Central memory CD8-positive, alpha-beta T cell (primary cell): Measurements from ENCODE around the gene BCL2L14.
"Not testable (repeated sequence)": the region's sequence is repeated elsewhere in the genome, so short reads cannot be mapped to it uniquely, and the experiment has no call there.

Experiments used
- ATAC-seq: fragments of 150-1000 bp; cut with Tn5 transposase; replicated peaks from 2 replicates; pipeline ENCODE4 v1.10.0; 2022; ENCODE audit warnings: mild to moderate bottlenecking, moderate FRiP score, moderate number of reproducible peaks; ENCODE audit not compliant: poor library complexity, severe bottlenecking; ENCODE audit errors: extremely low read depth
- DNase-seq, 2 donors: peaks; one replicate each; pipeline ENCODE4 v3.0.0; 2021; ENCODE audit warnings: low spot score in 2 of 2
- H3K27ac Mint-ChIP-seq: one replicate; pipeline ENCODE4 v1.8.0; 2022; ENCODE audit warnings: low read depth, mild to moderate bottlenecking, moderate library complexity, mixed read lengths
- H3K27me3 Mint-ChIP-seq: one replicate; pipeline ENCODE4 v1.8.0; 2022; ENCODE audit warnings: mixed read lengths
- H3K36me3 Mint-ChIP-seq: one replicate; pipeline ENCODE4 v1.8.0; 2022; ENCODE audit warnings: mild to moderate bottlenecking, moderate library complexity, mixed read lengths; ENCODE audit not compliant: insufficient read depth
- H3K4me1 Mint-ChIP-seq: one replicate; pipeline ENCODE4 v1.8.0; 2022; ENCODE audit warnings: mixed read lengths
- H3K4me3 Mint-ChIP-seq: one replicate; pipeline ENCODE4 v1.8.0; 2022; ENCODE audit warnings: mild to moderate bottlenecking, moderate library complexity, mixed read lengths
- H3K9me3 Mint-ChIP-seq: one replicate; pipeline ENCODE4 v1.8.0; 2022; ENCODE audit warnings: mixed read lengths

BCL2L14 gene

DNA sequence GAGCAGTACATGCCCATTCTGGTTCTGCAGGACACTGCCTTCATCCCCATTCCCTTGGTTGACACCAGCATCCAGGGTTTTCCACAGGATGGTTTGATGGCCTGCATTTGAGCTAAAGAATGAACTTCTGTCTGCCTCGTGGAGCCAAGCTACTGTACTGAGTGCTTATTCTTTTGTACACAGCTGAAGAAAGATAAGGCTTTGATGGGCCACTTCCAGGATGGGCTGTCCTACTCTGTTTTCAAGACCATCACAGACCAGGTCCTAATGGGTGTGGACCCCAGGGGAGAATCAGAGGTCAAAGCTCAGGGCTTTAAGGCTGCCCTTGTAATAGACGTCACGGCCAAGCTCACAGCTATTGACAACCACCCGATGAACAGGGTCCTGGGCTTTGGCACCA, 23.7 kb downstream of the BCL2L14 start:
- peaks cover 60% of the 10 kb centered on the region for H3K27me3 Mint-ChIP-seq

DNA sequence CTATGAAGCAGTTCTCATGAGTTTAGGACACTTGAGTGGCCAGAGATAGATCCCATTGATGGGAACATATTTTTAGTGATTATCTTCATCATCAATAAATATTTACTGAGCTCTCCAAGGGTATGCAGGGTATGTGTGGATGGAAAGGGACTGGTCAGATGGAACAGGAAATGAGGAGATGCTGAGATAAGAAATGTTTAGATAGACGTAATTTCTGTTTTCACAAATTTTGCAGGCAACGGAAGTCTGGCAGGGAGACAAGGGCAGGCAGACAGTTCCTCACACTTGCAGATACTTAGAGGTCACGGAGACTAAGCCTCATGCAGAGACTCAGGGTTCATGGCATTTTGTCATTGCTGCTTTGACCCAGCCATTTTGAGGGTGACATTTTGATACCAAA, 24.3 kb downstream of the BCL2L14 start:
- Mint-ChIP-seq H3K4me1 (no peaks in the 10 kb centered on the region), H3K9me3 (no peaks in the 10 kb centered on the region), H3K4me3 (no peak overlapping the region), H3K36me3 (no peaks in the 10 kb centered on the region), H3K27me3 (peaks cover 55% of the 10 kb centered on the region), H3K27ac (no peak overlapping the region)
- no peak for DNase-seq
- no peak for ATAC-seq

More for the DNA sequence above, 23.7 kb downstream of the BCL2L14 start:
- ATAC-seq (no peak), DNase-seq (no peak)
- Mint-ChIP-seq H3K9me3 (no peaks in the 10 kb centered on the region), H3K27ac (no peak overlapping the region), H3K4me1 (no peaks in the 10 kb centered on the region), H3K4me3 (no peak overlapping the region), H3K36me3 (no peaks in the 10 kb centered on the region)

DNA sequence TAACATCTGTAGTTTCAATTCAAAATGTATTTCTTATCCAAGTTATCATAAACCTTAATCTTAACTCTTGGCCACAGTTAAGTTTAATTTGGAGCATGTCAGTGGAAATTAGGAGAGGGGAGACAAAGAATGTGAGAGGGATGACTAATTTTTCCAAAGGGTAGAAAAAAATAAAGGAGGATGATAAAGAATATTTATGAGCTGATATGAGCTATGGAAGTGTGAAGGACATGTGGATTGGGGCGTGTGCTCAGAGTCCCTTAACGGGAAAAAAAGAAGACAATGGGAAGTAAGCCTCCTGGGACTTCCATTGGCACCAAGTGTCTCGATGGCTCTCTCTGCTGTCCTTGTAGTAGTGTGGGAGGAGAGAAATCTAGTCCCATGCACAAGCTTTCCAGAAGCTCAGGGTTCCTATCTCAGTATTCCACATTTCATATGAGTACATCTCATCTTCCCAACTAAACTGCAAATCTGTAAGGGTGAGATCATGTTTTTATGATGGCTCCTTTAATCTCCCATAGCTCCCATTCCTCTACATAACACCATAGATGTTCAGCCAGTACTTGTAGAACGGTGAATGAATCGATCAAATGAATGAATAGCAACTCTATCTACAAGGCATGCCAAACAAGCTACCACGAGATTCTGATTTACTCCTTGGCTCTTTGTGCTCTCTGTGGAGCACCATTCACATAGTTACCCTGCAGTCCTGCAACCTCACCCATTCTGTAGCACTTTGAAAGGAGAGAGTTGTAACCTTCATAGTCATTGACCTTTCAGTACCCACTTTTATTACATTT, 27.4 kb downstream of the BCL2L14 start:
- DNase-seq (no peak), ATAC-seq (no peak)
- Mint-ChIP-seq H3K4me3 (no peak overlapping the region), H3K4me1 (no peaks in the 10 kb centered on the region), H3K27ac (no peak overlapping the region), H3K9me3 (no peaks in the 10 kb centered on the region), H3K36me3 (peaks cover 1% of the 10 kb centered on the region), H3K27me3 (peaks cover 63% of the 10 kb centered on the region)

DNA sequence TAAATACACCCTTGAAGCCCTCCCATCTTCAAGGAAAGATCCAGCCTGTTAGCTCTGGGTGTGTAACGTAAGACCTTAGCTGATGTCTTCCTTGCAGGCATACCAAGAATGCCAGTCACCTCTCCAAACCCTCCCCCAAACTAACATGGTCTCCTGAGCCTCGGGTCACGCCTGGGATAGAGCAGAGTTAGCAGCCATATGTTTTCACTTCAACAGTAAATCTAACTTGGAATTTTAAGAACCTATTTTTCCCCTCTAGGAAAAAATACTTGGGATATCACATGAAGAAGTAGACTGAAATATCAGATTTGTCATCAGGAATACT, 27.9 kb downstream of the BCL2L14 start:
- no peak overlapping the region for H3K27ac Mint-ChIP-seq
- H3K36me3 Mint-ChIP-seq: peaks cover 1% of the 10 kb centered on the region
- no peak for DNase-seq

DNA sequence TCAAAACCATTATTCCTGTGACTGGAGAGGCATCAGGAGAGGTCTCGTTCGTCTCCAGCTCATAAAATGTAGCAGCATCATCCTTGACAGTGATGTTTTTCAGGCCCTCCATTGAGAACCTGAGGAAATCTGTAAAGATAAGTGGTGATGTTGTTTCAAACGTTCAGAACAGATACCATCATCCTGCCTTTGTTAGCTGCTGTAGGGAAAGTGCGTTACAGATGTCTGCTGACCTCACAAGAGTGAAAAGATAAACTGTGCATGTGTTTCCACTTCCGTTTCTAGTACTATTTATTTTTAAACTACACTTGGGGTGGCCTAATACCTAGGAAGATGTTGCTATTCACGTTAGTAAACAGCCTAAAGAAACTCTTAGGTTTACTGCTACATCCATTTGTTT, 28.4 kb downstream of the BCL2L14 start:
- DNase-seq: no peak
- peaks cover 73% of the 10 kb centered on the region for H3K27me3 Mint-ChIP-seq
- no peaks in the 10 kb centered on the region for H3K9me3 Mint-ChIP-seq
- no peak overlapping the region for H3K27ac Mint-ChIP-seq
- H3K4me3 Mint-ChIP-seq: no peak overlapping the region
- H3K36me3 Mint-ChIP-seq: peaks cover 1% of the 10 kb centered on the region
- H3K4me1 Mint-ChIP-seq: no peaks in the 10 kb centered on the region
- ATAC-seq: no peak

More for the DNA sequence above, 27.9 kb downstream of the BCL2L14 start:
- H3K4me1 Mint-ChIP-seq: no peaks in the 10 kb centered on the region
- H3K9me3 Mint-ChIP-seq: no peaks in the 10 kb centered on the region
- no peak for ATAC-seq
- no peak overlapping the region for H3K4me3 Mint-ChIP-seq
- H3K27me3 Mint-ChIP-seq: peaks cover 69% of the 10 kb centered on the region

DNA sequence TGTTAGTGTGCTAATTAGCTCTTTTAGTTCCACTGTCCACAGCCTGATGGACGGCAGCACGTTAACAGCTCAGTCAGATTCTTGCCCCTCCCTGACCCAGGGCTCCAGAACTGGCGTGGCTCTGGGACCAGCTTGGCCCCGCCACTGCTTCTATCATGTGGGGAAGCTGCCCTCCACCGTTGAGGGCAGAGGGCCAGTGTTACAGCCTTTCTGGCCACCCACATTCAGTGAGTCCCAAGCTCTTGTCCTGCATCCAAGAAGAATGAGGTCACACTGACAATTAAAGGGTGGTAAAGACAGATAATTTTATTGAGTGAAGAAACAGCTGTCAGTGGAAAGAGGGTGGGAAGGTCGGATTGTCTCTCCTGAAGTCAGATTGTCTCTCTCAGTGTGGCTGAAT, 36.9 kb downstream of the BCL2L14 start:
- Mint-ChIP-seq H3K36me3 (peaks cover 1% of the 10 kb centered on the region), H3K9me3 (peaks cover 11% of the 10 kb centered on the region), H3K27me3 (peaks cover 54% of the 10 kb centered on the region), H3K4me1 (no peaks in the 10 kb centered on the region), H3K27ac (no peak overlapping the region), H3K4me3 (no peak overlapping the region)
- ATAC-seq (no peak), DNase-seq (no peak)

DNA sequence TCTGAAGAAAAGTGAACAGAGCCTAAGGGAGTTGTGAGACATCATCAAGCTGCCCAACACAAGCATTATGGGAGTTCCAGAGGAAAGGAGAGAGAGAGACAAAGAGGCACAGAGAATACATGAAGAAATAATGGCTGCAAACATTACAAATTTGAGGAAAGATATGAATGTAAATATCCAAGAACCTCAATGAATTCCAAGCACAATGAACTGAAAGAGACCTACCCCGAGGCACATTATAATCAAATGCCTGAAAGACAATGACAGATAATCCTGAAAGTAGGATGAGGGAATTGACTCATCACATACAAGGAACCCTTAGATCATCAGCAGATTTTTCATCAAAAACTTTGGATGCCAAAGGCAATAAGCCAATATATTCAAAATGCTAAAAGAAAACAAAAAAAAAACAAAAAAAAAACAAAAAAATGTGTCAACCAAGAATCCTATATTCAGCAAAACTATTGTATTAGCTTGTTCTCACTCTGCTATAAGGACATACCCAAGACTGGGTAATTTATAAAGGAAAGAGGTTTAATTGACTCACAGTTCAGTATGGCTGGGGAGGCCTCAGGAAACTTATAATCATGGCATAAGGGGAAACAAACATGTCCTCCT, 37.8 kb downstream of the BCL2L14 start:
- DNase-seq (no peak), ATAC-seq (no peak)
- H3K9me3 Mint-ChIP-seq: peaks cover 11% of the 10 kb centered on the region
- H3K27me3 Mint-ChIP-seq: peaks cover 54% of the 10 kb centered on the region
- no peak overlapping the region for H3K4me3 Mint-ChIP-seq
- H3K36me3 Mint-ChIP-seq: peaks cover 1% of the 10 kb centered on the region
- no peaks in the 10 kb centered on the region for H3K4me1 Mint-ChIP-seq
- H3K27ac Mint-ChIP-seq: no peak overlapping the region

DNA sequence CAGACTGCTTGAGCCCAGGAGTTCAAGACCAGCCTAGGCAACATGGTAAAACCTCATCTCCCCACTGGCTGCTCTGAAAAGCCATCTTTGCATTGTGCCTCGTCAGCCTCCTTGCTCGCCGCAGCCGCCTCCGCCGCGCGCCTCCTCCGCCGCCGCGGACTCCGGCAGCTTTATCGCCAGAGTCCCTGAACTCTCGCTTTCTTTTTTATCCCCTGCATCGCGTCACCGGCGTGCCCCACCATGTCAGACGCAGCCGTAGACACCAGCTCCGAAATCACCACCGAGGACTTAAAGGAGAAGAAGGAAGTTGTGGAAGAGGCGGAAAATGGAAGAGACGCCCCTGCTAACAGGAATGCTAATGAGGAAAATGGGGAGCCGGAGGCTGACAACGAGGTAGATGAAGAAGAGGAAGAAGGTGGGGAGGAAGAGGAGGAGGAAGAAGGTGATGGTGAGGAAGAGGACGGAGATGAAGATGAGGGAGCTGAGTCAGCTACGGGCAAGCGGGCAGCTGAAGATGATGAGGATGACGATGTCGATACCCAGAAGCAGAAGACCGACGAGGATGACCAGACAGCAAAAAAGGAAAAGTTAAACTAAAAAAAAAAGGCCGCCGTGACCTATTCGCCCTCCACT, 40.3 kb downstream of the BCL2L14 start:
- H3K9me3 Mint-ChIP-seq: peaks cover 11% of the 10 kb centered on the region
- not testable (repeated sequence) for ATAC-seq, DNase-seq, H3K36me3 Mint-ChIP-seq, H3K4me1 Mint-ChIP-seq
- peaks cover 59% of the 10 kb centered on the region for H3K27me3 Mint-ChIP-seq
- H3K27ac Mint-ChIP-seq: peak overlapping the region; percentile 93
- peak overlapping the region; percentile 80 for H3K4me3 Mint-ChIP-seq

DNA sequence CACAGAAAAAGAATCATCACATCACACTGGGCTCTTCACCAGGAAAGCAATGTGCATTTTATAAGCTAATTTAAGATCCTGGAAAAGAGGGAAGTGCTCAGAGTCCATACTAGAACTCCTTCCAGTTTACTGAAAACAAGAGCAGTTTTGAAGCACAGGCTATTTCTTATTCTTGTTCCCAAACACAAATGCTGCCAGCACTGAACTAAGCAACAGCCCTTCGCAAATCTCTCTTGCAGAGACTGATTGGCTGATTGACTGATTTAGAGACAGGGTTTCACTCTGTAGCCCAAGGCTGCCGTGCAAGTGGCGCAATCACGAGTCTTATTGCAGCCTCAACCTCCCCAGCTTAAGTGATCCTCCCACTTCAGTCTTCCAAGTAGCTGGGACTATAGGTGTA, 44.8 kb downstream of the BCL2L14 start:
- H3K4me1 Mint-ChIP-seq: no peaks in the 10 kb centered on the region

DNA sequence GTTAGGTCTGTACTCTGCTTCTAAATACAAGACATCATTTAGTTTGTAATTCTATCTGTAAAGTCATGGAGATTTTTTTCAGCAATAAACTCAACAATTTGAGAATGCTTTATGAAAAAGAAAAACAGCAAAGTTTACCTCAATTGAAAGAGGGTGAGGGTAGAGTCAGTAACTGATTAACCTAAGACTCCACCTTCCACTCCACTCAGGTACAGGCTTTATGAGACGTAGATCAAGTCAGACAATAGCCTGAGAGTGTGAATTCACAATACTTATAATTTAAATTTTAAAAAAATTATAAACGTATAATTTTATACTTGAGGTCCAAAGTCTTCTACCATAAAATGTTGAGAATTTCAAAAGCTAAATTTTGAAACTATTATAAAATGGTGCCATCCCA, 45.9 kb downstream of the BCL2L14 start:
- Mint-ChIP-seq H3K36me3 (peaks cover 1% of the 10 kb centered on the region), H3K27me3 (peaks cover 58% of the 10 kb centered on the region), H3K27ac (no peak overlapping the region), H3K4me3 (no peak overlapping the region), H3K9me3 (no peaks in the 10 kb centered on the region), H3K4me1 (no peaks in the 10 kb centered on the region)
- ATAC-seq (no peak), DNase-seq (no peak)

More for the DNA sequence above, 44.8 kb downstream of the BCL2L14 start:
- H3K27me3 Mint-ChIP-seq: peaks cover 58% of the 10 kb centered on the region
- no peaks in the 10 kb centered on the region for H3K36me3 Mint-ChIP-seq
- no peak overlapping the region for H3K4me3 Mint-ChIP-seq
- DNase-seq (no peak), ATAC-seq (no peak)
- no peak overlapping the region for H3K27ac Mint-ChIP-seq
- no peaks in the 10 kb centered on the region for H3K9me3 Mint-ChIP-seq

DNA sequence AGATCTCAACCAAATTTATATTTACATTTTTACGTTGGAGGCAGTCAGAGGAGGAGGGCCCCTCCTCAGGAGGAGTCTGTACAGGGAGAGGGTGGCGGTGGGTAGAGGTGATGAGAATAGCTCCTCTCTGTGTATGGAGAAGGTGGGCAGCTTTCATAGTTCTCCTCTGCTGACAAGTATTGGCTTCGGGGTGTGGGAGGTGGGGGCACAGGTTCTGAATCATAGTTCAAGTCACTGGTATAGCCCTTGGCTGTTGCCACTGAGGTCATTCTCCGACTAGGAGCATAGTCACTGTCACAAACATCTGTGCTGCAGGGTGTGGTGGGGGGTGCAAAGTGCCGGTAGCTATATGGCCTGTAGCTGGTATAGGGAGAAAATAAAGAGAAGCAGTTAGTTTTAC, 50.3 kb downstream of the BCL2L14 start:
- Mint-ChIP-seq H3K27ac (no peak overlapping the region), H3K4me3 (no peak overlapping the region), H3K36me3 (peaks cover 1% of the 10 kb centered on the region), H3K9me3 (no peaks in the 10 kb centered on the region), H3K27me3 (peaks cover 18% of the 10 kb centered on the region), H3K4me1 (no peaks in the 10 kb centered on the region)
- ATAC-seq (no peak), DNase-seq (no peak)

DNA sequence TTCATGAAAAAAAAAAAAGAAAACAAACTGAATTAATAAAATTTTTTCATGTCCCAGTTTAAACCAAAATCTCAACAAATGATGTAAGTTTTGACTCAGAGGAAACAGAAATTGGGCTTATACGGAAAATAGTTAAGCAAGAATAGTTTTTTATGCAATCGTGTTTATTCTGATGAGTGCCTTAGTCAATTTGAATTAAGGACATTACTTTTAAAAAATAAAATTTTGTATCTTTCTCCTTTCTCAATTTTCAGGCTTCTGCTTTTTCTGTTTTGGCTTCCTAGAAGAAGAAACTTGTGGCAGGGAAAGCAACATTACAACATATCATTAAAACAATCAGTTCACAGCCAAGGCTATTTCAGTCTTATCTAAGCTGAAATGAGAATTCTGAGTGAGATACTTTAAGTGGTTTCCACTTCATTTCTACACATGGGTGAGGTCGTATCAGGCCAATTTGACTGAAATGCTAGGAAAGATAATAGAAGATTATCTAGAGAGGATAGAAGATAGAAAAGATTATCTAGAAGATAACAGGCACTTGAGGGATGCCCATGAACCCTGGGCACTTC, 52.4 kb downstream of the BCL2L14 start:
- DNase-seq (no peak), ATAC-seq (no peak)
- H3K9me3 Mint-ChIP-seq: no peaks in the 10 kb centered on the region
- H3K4me1 Mint-ChIP-seq: no peaks in the 10 kb centered on the region
- no peak overlapping the region for H3K4me3 Mint-ChIP-seq
- H3K27me3 Mint-ChIP-seq: peaks cover 18% of the 10 kb centered on the region
- no peak overlapping the region for H3K27ac Mint-ChIP-seq
- peaks cover 1% of the 10 kb centered on the region for H3K36me3 Mint-ChIP-seq

DNA sequence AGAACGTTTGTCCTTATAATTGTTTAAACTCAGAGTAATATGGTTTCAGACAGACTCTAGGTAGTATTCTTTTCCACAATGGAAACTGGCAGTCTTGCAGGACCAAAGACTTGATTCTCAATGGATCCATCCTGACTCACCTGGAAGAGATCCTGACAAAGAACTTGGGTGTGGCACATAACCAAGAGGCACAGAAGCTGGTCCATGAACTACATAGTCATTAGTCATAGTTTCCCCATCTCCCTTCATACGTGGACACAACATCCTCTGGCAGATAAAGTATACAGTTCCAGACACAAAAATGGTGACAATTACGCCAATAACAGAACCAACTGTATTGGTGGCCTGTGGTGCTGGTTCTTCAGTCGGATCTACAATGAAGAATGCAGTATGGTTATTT, 55.8 kb downstream of the BCL2L14 start:
- no peak for DNase-seq
- Mint-ChIP-seq H3K4me1 (no peaks in the 10 kb centered on the region), H3K36me3 (no peaks in the 10 kb centered on the region), H3K27ac (no peak overlapping the region), H3K9me3 (no peaks in the 10 kb centered on the region), H3K4me3 (no peak overlapping the region), H3K27me3 (peaks cover 21% of the 10 kb centered on the region)
- ATAC-seq: no peak
